Central memory CD4-positive, alpha-beta T cell (primary cell): ENCODE results near the gene CD59.
"Not testable (repeated sequence)": the region's sequence is repeated elsewhere in the genome, so short reads cannot be mapped to it uniquely, and the experiment has no call there.

Source experiments
- DNase-seq: peaks from one replicate; pipeline ENCODE4 v3.0.0; 2022

The CD59 gene

GRCh38 chr11:33692541-33692940, 43.7 kb downstream of the CD59 start:
- DNase-seq = no peak

GRCh38 chr11:33692013-33692504, 44.2 kb downstream of the CD59 start:
- DNase-seq = no peak

- DNase-seq = no peak
Measured at GRCh38 chr11:33691066-33691864, 45.0 kb downstream of the CD59 start.

- no peak for DNase-seq
Measured at GRCh38 chr11:33690290-33691065, 45.7 kb downstream of the CD59 start.

GRCh38 chr11:33689501-33689900, 46.7 kb downstream of the CD59 start:
- no peak for DNase-seq

GRCh38 chr11:33689085-33689484, 47.1 kb downstream of the CD59 start:
- no peak for DNase-seq

GRCh38 chr11:33687733-33688479, 48.3 kb downstream of the CD59 start:
- DNase-seq = no peak

- no peak for DNase-seq
Measured at GRCh38 chr11:33685082-33685481, 51.1 kb downstream of the CD59 start.

GRCh38 chr11:33684003-33684706, 52.1 kb downstream of the CD59 start:
- no peak for DNase-seq

- DNase-seq = no peak
Measured at GRCh38 chr11:33682446-33682845, 53.8 kb downstream of the CD59 start.

- DNase-seq = no peak
Measured at GRCh38 chr11:33682019-33682418, 54.2 kb downstream of the CD59 start.

- DNase-seq = not testable (repeated sequence)
Measured at GRCh38 chr11:33678616-33679015, 57.6 kb downstream of the CD59 start.

GRCh38 chr11:33674035-33674814, 62.0 kb downstream of the CD59 start:
- no peak for DNase-seq

- DNase-seq = no peak
Measured at GRCh38 chr11:33672273-33672672, 64.0 kb downstream of the CD59 start.

- no peak for DNase-seq
Measured at GRCh38 chr11:33670250-33671011, 65.8 kb downstream of the CD59 start.

- no peak for DNase-seq
Measured at GRCh38 chr11:33669598-33670249, 66.5 kb downstream of the CD59 start.

- no peak for DNase-seq
Measured at GRCh38 chr11:33668951-33669596, 67.1 kb downstream of the CD59 start.

- no peak for DNase-seq
Measured at GRCh38 chr11:33668468-33668825, 67.8 kb downstream of the CD59 start.

GRCh38 chr11:33667819-33668467, 68.3 kb downstream of the CD59 start:
- no peak for DNase-seq
